IPS DF 4.7 (cell line): ENCODE measurements around the gene STX5.
"Not testable (repeated sequence)": the region's sequence is repeated elsewhere in the genome, so short reads cannot be mapped to it uniquely, and the experiment has no call there.

ENCODE experiments used
- DNase-seq: peaks from one replicate; pipeline ENCODE4 v3.0.0-alpha.2; 2013; ENCODE audit warnings: low spot score; ENCODE audit errors: extremely low read depth

STX5 gene

GRCh38 chr11:62787005-62787759 is 44.7 kb downstream of the STX5 start, which contains the start of gene TMEM179B:
Gene TMEM179B, plus strand, starts transcription at chr11:62787402. Its CDS starts 30 bp downstream, at chr11:62787432.
- DNase-seq = peak; percentile 93

GRCh38 chr11:62786318-62787004 is 45.4 kb downstream of the STX5 start:
- no peak for DNase-seq

DNA sequence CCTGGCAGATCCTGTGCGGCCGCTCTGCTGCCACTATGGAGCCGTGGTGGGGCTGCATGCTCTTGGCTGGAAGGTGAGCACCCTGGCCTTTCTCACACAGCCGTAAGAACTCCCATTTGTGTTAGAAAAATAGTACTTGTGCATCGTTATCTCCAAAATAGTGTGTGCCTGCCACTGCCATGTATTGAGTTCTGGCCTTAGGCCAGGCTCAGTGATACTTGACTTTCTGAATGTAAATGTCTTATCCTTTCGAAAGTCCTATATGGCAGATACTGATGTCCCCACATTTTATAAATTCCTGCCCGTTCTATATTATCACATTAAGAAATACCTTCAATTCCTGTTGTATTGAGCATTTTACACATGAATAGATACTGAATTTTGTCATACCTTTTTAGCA is 49.1 kb downstream of the STX5 start:
- DNase-seq = no peak

DNA sequence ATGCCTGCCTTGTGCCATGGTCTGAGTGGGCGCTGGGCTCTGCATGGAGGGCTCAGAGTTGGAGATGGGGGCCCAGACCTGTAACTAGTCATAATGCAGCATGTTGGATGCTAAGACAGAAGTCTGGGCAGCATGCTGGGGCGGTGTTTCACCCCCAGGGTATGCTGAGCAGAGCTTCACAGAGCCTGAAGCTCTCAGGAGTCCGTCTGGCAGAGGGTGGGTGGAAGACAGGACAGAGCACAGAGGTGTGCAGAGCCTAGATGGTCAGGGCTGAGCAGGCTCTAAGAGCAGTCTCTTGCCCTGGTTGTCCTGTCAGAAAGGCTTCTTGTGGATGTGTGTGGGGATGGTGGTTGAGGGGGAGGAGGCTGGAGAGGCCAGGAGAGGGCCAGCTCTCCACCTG is 53.4 kb downstream of the STX5 start:
- DNase-seq = no peak

GRCh38 chr11:62777389-62777788 is 54.5 kb downstream of the STX5 start:
- DNase-seq = no peak

DNA sequence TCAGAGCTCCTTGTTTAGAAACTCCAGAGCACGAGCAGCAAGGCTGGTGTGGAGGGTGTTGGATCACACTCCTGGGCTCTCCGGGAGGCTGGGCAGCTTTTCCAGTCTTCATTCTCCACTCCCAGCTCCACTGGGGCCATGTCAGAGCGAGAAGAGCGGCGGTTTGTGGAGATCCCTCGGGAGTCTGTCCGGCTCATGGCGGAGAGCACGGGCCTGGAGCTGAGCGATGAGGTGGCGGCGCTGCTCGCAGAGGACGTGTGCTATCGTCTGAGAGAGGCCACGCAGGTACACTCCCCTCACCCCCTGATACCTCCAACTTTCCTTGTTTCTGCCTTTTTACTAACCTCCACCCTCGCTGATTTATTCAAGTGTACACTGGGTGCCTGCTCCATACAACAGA is 56.2 kb downstream of the STX5 start:
- DNase-seq = no peak

- no peak for DNase-seq
Measured at GRCh38 chr11:62774407-62774806, 57.4 kb downstream of the STX5 start.

- DNase-seq = no peak
Measured at GRCh38 chr11:62771144-62772021, 60.5 kb downstream of the STX5 start, which contains the start of gene TAF6L. Gene TAF6L, plus strand, starts transcription at chr11:62771396. Its CDS starts 4,388 bp downstream, at chr11:62775784.

GRCh38 chr11:62770778-62771143 is 61.1 kb downstream of the STX5 start:
- DNase-seq = no peak

DNA sequence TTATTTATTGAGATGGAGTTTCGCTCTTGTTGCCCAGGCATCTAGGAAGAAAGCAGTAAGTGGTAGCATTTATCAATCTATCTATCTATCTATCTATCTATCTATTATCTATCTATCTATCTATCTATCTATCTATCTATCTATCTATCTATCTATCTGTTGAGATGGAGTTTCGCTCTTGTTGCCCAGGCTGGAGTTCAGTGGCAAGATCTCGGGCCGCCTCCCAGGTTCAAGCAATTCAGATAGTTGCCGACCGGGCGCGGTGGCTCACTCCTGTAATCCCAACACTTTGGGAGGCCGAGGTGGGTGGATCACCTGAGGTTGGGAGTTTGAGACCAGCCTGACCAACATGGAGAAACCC is 71.0 kb downstream of the STX5 start:
- DNase-seq = not testable (repeated sequence)

DNA sequence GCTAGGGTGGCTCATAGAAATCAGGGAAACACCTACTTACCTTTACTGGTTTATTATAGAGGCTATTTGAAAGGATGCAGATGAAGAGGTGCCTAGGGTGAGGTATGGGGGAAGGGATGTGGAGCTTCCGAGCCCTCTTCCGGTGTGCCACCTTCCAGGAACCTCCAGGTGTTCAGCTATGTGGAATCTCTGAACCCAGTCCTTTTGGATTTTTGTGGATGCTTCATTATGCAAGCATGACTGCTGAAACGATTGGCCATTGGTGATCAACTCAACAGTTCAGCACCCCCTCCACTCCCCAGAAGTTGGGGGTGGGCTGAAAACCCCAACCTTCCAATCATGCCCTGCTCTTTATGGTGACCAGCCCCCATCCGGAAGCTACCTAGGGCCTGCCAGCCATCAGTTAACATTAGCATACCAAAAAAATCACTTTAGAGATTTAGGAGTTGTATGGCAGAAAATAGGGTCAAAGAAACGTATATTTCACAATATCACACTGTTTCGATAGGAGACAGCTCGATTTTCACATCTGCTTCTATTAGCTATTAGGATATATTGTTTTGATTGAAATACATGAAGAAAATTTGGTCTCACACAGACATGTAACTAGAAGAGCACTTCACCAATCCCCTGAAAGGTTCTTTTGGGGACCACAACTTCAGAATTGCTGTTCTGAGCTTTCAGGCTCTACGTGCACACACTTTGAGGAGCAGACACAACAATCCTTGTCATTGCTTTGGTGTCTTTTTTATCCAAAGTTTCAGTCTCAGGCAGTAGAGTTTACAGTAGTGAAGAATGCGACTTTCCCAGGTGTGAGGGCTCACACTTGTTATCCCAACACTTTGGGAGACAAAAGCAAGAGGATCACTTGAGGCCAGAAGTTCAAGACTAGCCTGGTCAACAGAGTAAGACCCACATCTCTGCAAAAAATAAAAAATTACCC is 73.7 kb downstream of the STX5 start:
- DNase-seq = peak; percentile 91
